Mesothelial cell of epicardium (in vitro differentiated cells): ENCODE data around the gene COPB1. TPM values are rescaled to one million over a fixed set of nuclear protein-coding genes. Genes with fewer than 3 reads are reported as not detected.

Experiments used
- DNase-seq, 2 experiments: peaks; one replicate each; pipeline ENCODE4 v3.0.0; 2021; ENCODE audit warnings: low spot score in 2 of 2; ENCODE audit not compliant: unreplicated experiment in 2 of 2
- H3K27ac Mint-ChIP-seq: 2 replicates; pipeline ENCODE4 v1.8.0; 2021; ENCODE audit warnings: mixed read lengths
- H3K27me3 Mint-ChIP-seq: 2 replicates; pipeline ENCODE4 v1.8.0; 2021; ENCODE audit warnings: low read depth, mixed read lengths
- H3K36me3 Mint-ChIP-seq: 2 replicates; pipeline ENCODE4 v1.8.0; 2021; ENCODE audit warnings: mixed read lengths
- H3K4me1 Mint-ChIP-seq: 2 replicates; pipeline ENCODE4 v1.8.0; 2021; ENCODE audit warnings: mixed read lengths
- H3K4me3 Mint-ChIP-seq: 2 replicates; pipeline ENCODE4 v1.8.0; 2021; ENCODE audit warnings: mild to moderate bottlenecking, moderate library complexity, mixed read lengths
- H3K9me3 Mint-ChIP-seq: 2 replicates; pipeline ENCODE4 v1.8.0; 2021; ENCODE audit warnings: mixed read lengths
- total RNA-seq: library from RNA; stranded (reverse); gene quantifications from 3 replicates; pipeline ENCODE4 v1.2.1, GENCODE V29; 2021
- TF ChIP-seq, protein P1 (sequence below): fragments of 200-600 bp; sonication (generic); IDR thresholded peaks from one replicate; pipeline ENCODE4 v1.5.0; 2021; ENCODE audit warnings: antibody characterized with exemption; ENCODE audit not compliant: unreplicated experiment

Gene COPB1
- total RNA-seq, 1 donor from 2014 or later = 116 TPM

DNA sequence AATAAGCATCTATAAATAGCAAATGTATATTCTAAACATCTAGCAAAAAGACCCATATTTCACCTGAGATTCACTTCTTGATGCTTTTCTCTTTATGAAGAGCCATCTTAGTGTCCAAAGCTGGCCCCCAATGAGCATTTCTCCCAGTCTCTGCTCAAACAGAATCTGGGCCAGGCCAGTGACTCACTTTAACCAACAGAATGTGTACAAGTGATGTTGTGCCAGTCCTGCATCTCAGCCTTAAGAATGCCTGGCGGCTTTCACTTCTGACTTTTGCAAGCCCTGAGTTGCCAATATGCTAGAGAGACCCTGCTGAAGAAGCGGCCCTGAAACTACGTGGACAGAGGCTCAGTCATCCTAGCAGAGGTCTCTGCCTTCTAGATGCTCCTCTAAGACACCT lies 6.9 kb upstream of the COPB1 start:
- TF ChIP-seq, protein P1, sequence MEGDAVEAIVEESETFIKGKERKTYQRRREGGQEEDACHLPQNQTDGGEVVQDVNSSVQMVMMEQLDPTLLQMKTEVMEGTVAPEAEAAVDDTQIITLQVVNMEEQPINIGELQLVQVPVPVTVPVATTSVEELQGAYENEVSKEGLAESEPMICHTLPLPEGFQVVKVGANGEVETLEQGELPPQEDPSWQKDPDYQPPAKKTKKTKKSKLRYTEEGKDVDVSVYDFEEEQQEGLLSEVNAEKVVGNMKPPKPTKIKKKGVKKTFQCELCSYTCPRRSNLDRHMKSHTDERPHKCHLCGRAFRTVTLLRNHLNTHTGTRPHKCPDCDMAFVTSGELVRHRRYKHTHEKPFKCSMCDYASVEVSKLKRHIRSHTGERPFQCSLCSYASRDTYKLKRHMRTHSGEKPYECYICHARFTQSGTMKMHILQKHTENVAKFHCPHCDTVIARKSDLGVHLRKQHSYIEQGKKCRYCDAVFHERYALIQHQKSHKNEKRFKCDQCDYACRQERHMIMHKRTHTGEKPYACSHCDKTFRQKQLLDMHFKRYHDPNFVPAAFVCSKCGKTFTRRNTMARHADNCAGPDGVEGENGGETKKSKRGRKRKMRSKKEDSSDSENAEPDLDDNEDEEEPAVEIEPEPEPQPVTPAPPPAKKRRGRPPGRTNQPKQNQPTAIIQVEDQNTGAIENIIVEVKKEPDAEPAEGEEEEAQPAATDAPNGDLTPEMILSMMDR = no peak
- no peak overlapping the region for H3K27ac Mint-ChIP-seq
- H3K27me3 Mint-ChIP-seq = no peaks in the 10 kb centered on the region
- H3K4me3 Mint-ChIP-seq = no peak overlapping the region
- H3K9me3 Mint-ChIP-seq = no peaks in the 10 kb centered on the region
- H3K4me1 Mint-ChIP-seq = no peaks in the 10 kb centered on the region
- H3K36me3 Mint-ChIP-seq = peaks cover 46% of the 10 kb centered on the region
- no peak for DNase-seq

DNA sequence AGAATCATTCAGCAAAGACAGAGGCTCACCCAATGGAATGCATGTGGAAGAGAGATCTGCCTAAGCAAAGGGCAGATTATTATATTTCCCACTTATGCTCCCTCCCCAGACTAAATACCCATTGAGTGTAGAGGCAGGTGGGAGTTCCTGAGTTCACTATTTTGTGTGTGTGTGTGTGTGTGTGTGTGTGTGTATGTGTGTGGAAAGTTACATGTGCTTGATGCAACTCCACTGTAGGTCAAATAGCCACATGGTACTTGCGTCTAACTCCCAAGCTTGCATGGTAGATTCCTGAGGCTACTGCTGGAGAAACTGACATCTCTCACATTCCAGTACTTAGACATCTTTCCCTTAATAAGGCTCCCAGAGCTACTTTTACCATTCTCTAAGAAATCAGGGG lies 3.4 kb upstream of the COPB1 start:
- Mint-ChIP-seq H3K27ac (no peak overlapping the region), H3K4me1 (peaks cover 12% of the 10 kb centered on the region), H3K9me3 (no peaks in the 10 kb centered on the region), H3K4me3 (no peak overlapping the region), H3K27me3 (no peaks in the 10 kb centered on the region), H3K36me3 (peaks cover 25% of the 10 kb centered on the region)
- TF ChIP-seq, protein P1 = no peak
- DNase-seq = no peak

- H3K4me1 Mint-ChIP-seq = peaks cover 19% of the 10 kb centered on the region
- TF ChIP-seq, protein P1 = no peak
- H3K9me3 Mint-ChIP-seq = peaks cover 9% of the 10 kb centered on the region
- no peaks in the 10 kb centered on the region for H3K27me3 Mint-ChIP-seq
- no peak overlapping the region for H3K4me3 Mint-ChIP-seq
- peaks cover 29% of the 10 kb centered on the region for H3K36me3 Mint-ChIP-seq
- no peak overlapping the region for H3K27ac Mint-ChIP-seq
- DNase-seq = no peak
Observed at GRCh38 chr11:14502039-14502438, 2.4 kb upstream of the COPB1 start.

DNA sequence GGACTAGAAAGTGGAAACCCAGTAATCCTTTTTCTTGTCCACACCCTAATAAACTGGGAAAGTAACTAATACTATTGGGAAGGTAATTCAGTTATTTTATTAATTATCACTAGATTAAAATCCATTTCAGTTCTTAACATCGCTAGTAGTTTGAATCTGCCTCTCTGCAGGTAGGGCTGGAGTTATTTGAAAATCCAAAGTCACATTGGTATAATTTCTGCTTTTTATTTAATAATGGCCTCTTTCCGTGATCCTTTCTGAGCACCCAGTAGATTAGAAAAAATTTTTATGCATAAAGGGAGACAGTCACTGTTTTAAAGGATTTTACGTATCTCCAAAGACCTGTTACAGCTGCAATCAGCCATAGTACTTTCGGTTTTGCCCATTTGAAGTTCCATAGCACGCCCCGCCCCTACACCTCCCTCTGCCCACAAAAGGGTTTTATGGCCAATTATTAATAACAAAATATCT lies 605 bp upstream of the COPB1 start:
- Mint-ChIP-seq H3K4me3 (peak overlapping the region; percentile 99), H3K9me3 (peaks cover 10% of the 10 kb centered on the region), H3K27me3 (no peaks in the 10 kb centered on the region), H3K27ac (peak overlapping the region; percentile 99), H3K36me3 (peaks cover 27% of the 10 kb centered on the region), H3K4me1 (peaks cover 23% of the 10 kb centered on the region)
- no peak for DNase-seq
- TF ChIP-seq, protein P1 = no peak

GRCh38 chr11:14499178-14499559 lies 442 bp downstream of the COPB1 start:
- Mint-ChIP-seq H3K36me3 (peaks cover 28% of the 10 kb centered on the region), H3K27ac (peak overlapping the region; percentile 99), H3K27me3 (no peaks in the 10 kb centered on the region), H3K9me3 (peaks cover 10% of the 10 kb centered on the region), H3K4me1 (peaks cover 25% of the 10 kb centered on the region), H3K4me3 (peak overlapping the region; percentile 99)
- DNase-seq = peak in 1 of 2 experiments; percentile 47
- TF ChIP-seq, protein P1 = no peak

DNA sequence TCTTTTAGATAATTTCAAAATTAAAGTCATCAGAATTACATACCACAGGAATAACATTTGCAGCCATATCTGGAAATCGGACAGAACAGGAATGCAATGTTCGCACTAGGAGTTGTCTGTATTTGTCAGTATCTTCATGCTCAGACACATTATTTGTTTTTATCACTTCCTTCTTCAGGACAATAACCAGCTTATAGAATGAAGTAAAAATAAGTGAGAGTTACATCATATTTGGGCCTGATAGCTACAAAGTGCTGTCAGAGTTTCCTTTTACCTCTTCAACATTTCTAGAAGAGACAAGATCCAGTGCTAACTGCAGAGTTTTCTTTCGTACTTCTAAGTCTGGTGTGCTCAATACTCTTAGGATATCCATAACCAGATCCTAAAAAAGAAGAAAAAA lies 18.9 kb downstream of the COPB1 start:
- Mint-ChIP-seq H3K27me3 (no peaks in the 10 kb centered on the region), H3K36me3 (peaks cover 29% of the 10 kb centered on the region), H3K9me3 (no peaks in the 10 kb centered on the region), H3K4me1 (no peaks in the 10 kb centered on the region), H3K4me3 (no peak overlapping the region), H3K27ac (no peak overlapping the region)
- no peak for DNase-seq
- TF ChIP-seq, protein P1 = no peak
